ENCODE measurements around the gene NDEL1.
"Not testable (repeated sequence)": the region's sequence is repeated elsewhere in the genome, so short reads cannot be mapped to it uniquely, and the experiment has no call there.

The NDEL1 gene, protein sequence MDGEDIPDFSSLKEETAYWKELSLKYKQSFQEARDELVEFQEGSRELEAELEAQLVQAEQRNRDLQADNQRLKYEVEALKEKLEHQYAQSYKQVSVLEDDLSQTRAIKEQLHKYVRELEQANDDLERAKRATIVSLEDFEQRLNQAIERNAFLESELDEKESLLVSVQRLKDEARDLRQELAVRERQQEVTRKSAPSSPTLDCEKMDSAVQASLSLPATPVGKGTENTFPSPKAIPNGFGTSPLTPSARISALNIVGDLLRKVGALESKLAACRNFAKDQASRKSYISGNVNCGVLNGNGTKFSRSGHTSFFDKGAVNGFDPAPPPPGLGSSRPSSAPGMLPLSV

DNA sequence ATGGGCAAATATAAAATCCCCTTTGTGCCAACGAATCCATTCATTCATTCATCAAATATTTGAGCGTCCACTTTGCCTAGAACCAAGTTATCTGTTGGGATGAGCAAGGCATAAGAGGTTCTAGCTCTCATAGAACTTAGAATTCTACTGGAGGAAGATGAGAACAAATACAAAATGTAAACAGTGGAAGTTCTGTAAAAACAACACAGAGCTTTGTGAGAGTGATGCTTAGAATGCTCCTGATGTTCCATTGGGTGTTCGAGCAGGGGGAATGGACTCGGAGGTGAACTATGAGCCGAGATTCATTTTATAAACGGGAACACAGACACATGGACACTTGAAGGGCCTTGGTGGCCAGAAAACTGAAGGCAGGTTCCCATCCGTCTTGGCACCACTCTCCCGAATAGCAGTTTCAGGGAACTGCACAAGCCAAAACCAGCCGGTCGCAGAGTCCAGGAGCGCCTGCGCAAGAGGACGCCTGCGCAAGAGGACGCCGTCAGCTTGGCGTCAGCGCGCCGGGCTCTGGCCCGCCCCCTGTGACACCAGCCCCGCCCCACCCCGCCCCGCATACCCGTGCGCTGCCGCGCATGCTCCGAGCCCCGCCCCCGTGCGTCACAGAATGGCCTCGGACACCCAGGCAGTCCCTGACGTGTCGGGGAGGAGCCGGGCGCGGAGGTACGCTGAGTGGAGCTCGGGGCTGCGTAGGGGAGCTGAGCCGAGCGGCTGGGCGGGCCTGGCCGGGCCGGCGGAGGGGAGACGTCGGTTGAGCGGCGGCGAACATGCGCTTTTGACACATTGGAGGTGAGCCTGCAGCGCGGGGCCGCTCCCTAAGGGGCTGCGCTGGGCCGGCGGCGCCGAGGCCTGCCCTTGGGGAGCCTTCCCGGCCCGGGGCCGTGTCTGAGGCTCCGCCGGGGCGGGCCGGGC is at the start of gene NDEL1:
TSS of gene NDEL1 (plus strand) at position 640 of the 924 bp plus-strand sequence. CDS start 8,388 bp downstream, outside the sequence.
- peak; percentile 85 for DNase-seq (ENCODE audit: low read depth, low spot score)
- H3K27ac ChIP-seq = peak within 1 kb of the TSS; percentile 94

DNA sequence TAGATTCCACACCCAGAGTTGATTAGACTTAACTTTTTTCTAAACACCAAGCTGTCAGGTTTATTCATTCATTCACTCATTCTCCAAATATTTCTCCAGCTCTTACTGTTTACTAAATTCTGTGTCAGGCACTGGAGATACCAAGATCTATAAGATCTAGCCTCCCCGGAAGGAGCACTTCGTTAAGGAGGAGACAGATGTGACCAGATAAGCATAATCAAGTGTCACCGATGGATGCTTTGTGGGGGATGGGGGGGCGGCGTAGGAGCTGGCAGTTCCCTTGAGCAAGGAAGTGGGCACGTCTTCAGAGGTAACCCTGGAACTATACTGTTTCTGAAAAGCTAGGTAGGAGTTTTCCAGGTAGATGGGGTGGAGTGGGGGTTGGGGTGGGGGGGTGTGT is 48.8 kb upstream of the NDEL1 start:
- no peak for DNase-seq (ENCODE audit: low read depth, low spot score)
- no peak overlapping the region for H3K27ac ChIP-seq

DNA sequence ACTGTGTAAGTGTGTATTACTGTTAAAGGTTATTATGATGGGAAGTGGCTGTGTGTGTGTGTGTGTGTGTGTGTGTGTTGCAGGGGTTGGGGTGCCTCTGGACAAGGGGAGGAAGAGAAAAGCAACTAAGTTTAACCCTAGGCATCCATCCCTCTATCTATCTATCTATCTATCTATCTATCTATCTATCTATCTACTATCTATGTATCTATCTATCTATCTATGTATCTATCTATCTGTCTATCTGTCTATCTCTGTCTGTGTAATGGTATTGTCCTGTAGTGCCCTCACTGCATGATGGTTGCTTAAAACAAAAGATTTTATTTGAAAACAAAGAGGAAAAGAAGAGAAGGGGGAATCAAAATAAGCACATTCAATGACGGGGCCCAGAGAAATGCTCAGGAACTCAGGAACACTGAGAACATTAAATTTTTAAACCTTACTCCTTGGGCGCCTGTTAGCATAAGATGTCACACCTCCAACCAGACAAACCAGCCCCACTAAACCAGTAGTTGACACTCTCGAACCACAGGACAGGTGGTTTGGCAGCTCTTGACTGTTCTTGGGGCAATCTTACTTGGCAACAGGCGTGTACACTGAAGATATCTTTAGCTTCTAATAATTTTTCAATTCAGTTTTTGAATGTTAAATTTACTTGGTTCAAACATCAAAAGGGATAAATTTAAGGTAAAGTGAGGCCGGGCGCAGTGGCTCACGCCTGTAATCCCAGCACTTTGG is 47.6 kb upstream of the NDEL1 start:
- H3K27ac ChIP-seq = no peak overlapping the region
- no peak for DNase-seq (ENCODE audit: low read depth, low spot score)

DNA sequence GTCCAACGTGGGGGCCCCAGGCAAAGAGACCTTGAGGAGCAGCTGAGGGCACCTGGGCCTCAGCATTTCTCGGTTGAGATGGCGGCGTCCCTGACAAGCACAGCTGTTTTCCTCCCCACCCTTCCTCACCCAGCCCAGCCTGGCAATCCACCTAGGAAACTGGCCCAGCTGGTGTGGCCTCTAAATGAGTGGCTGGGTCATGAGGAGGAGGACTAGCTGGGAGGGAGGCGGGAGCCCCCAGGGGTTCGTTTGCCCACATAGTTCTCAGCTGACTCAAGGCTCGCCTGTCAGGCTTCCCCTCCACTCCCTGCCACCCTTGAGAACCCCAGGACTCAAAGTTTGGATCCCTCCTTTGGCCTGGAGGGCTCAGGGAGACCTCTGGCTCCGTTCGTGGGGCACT is 44.0 kb upstream of the NDEL1 start:
- no peak for DNase-seq (ENCODE audit: low read depth, low spot score)
- H3K27ac ChIP-seq = peak overlapping the region; percentile 95

DNA sequence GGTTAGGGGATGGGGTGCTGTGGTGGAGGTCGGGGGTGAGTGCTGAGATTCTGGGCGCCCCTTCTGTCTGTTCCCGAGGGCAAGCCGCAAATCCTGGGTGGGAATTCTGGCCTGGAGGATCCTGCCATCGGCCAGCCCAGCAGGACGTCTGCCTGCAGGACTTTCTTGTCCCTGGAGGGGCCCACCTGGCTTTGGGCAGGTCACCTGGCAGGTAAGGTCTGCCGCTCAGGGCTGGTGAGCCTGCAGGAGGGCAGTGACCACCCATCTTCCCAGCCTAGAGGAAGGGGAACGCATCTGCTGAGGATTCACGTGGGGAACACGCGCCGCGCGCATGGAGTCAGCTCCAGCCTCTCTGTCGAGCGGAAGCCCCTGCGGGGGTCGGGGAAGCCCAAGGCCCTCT is 43.4 kb upstream of the NDEL1 start:
- no peak for DNase-seq (ENCODE audit: low read depth, low spot score)
- peak overlapping the region; percentile 95 for H3K27ac ChIP-seq

DNA sequence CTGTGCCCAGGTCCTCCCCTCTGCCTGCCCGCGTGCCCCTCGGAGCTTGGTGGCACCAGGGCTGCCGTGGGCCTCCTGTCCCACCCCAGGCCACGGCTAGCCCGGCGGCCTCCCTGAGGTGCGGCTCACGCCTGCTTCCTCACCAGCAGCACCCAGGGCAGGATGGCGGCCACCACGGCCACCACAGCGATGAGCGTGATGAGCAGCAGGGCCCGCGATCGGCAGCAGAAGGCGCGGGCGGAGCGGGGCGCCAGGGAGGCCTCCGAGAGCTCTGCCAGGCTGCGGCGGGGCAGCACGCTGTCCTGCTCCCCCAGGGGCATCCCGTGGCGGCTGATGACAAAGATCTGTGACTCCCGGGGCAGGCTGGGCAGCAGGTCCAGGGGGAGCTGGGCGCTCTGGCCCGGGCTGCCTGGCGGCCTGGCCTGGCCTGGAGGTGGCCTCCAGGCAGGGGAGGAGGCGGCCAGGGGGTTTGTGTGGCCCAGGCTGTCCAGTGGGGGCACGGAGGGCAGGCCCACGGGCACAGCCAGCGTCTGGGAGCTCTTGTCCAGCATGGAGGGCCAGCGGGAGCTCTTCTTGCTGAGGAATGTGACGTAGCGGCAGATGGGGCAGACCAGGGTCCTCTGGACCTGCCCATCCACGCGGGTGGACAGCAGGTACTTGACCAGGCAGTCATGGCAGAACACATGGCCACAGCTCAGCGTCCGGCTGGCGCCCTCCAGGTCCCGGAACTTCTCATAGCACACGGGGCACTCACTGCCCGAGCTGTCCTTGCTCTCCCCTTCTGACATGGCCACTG is 42.8 kb upstream of the NDEL1 start:
- H3K27ac ChIP-seq = peak overlapping the region; percentile 95
- no peak for DNase-seq (ENCODE audit: low read depth, low spot score)

DNA sequence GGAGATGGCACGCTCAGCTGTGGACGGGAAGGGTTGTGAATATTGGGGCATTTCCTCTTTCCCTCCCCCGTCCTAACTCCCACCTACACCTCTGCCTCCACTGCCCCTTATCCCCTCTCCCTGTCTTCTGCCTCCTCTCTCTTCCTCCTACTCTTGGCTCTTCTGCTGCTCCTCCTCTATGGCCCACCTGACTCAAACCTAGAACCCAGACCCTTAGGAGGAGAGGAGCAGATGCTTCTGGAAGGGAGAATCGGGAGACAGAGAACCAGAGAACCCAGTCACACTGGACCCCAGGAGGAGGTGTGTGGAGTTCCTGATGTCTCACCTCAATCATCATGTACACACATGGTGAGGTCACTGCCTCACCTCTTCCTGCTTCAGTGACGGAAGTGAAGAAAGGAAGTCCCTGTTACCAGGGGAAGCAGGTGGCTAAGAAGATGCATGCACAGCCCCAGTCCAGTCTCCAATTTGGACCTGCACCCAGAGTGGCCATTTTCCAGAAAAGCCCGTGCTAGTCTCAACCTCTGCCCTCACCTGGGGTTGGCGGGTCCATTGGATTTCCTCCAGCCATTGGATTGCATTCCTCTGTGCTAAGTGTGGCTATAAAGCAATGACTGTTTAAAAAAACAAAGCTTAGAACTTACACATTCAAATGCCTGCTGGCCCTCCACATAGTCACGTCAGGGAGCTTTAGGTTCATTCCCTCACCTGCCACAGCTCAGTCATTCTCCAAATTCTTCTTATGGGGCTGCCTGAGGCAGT is 42.0 kb upstream of the NDEL1 start:
- peak overlapping the region; percentile 95 for H3K27ac ChIP-seq
- DNase-seq (ENCODE audit: low read depth, low spot score) = no peak

DNA sequence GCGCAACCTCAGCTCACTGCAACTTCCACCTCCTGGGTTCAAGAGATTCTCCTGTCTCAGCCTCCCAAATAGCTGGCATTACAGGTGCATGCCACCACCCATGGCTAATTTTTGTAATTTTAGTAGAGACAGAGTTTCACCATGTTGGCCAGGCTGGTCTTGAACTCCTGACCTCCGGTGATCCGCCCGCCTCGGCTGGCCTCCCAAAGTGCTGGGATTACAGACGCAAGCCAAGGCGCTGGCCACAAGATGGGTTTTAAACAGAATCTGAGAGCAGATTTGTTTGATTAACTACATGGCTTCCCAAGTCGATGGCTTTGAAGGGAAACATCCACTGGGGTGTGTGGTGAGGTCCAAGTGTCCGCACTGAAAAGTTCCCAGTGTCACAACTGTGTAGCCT is 41.2 kb upstream of the NDEL1 start:
- H3K27ac ChIP-seq = peak overlapping the region; percentile 95
- not testable (repeated sequence) for DNase-seq (ENCODE audit: low read depth, low spot score)

DNA sequence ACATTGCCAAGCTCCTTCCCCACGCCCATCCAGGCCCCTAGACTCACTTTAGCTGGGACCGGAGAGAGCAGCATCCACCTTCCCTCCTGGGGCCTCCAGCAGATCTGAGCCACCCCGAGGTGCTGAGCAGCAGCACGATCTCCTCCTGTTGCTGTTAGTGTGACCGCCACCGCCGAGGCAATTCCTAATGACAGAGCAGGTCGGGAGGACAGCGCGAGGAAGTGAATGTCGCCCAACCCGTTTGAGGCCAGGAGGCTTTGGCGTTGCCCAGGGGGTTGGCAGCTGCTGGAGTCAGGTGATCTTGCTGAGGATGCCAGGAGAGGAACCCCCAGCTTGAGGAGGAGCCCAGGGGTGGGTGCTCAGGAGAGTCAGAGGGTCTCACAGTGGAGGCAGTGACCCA is 38.0 kb upstream of the NDEL1 start, which contains the start of gene RNF222:
TSS of gene RNF222 (minus strand) at position 192 of the 400 bp plus-strand sequence. CDS start 4,366 bp downstream, outside the sequence.
- peak within 1 kb of the TSS; percentile 9 for H3K27ac ChIP-seq

DNA sequence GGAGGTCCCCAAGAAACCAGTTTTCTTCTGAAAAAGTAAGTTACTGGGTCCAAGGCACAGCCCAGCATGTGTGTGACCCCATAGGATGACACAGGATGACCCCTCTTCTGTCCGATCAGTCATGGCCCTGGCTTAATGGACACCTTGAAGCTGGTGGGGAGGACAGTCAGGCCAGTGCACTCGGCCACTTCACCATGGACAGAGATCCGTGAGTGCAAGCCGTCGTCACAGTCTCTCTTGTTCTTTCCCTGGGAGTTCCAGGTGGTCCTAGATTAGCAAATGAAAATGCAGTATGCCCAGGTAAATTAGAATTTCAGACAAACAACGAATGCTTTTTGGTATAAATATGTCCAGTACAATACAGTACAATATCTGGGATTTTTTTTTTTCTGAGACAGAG is 36.7 kb upstream of the NDEL1 start:
- H3K27ac ChIP-seq = no peak overlapping the region
- no peak for DNase-seq (ENCODE audit: low read depth, low spot score)

More for the DNA sequence above, 38.0 kb upstream of the NDEL1 start, which contains the start of gene RNF222:
- DNase-seq (ENCODE audit: low read depth, low spot score) = no peak

DNA sequence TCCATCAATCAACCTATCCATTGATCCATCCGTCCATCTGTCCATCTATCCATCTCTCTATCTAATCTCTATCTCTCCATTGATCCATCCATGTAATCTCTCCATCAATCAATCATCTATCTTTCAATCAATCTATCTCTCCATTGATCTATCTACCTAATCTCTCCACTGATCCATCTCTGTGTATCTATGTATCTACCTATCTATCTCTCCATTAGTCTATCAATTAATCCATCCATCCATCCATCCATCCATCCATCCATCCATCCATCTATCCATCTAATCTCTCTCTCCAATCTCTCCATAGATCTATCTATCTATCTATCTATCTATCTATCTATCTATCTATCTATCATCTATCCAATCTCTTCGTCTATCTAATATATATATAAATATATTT is 34.6 kb upstream of the NDEL1 start:
- no peak for DNase-seq (ENCODE audit: low read depth, low spot score)
- no peak overlapping the region for H3K27ac ChIP-seq

DNA sequence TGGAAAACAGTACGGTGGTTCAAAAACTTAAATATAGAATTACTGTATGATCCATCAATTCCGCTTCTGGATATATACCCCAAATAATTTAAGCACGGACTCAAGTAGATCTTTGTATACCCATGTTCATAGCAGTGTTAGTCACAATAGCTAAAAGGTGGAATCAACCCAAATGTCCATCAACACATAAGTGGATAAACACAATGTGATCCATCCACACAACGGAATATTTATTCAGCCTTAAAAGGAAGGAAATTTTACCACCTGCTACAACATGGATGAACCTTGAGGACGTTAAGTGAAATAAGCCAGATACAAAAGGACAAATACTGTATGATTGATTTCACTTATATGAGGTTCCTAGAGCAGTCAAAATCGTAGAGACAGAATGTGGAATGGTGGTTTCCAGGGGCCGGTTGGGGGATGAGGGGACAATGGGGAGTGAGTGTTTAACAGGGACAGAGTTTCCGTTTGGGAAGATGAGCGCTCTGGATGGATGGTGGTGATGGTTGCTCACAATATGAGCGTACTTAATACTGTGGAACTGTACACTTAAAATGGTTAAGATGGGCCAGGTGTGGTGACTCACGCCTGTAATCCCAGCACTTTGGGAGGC is 32.7 kb upstream of the NDEL1 start:
- no peak for DNase-seq (ENCODE audit: low read depth, low spot score)
- no peak overlapping the region for H3K27ac ChIP-seq

DNA sequence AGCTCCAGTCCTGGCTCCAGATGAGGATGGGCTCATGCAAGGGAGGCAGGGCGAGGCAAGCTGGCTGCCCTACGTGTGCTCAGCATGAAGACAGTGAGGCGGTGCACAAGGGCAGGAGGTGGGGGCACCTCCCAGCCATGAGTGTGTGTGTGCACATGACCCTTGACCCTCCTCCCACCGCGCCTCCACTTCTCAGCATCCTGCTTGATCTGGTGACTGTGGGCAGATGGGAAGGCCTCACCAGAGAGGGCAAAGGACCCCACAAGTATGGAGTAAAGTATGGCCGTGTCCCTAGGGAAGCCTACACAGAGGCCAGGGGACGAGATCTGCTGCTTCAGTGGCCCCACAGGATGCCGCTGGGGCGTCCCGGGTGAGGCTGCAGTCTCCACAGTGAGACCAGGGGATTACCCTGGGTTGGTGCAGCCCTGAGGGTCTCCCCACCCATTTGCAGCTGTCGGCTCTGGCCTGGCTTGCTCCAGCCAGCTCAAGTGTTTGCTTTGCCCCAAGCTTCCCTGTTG is 30.1 kb upstream of the NDEL1 start:
- no peak overlapping the region for H3K27ac ChIP-seq
- DNase-seq (ENCODE audit: low read depth, low spot score) = no peak

DNA sequence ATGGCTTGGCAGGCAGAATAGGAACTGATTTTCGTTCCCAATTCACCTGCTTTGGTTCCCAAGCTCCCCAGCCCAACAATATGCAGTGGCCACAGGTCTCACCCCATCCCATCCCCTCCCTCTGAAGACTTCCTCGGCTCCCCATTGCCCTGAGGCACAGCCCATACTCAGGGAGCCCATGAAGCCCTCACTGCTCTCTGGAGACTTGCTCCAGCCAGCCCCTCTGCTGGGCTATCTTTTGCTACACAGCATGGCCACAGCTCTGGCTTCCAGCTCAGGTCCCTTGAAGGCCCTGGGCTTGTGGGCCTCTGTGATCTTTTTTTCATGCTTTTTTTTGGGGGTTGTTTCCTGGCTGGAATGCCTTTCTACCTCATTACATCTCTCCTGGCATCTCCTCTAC is 29.5 kb upstream of the NDEL1 start:
- DNase-seq (ENCODE audit: low read depth, low spot score) = no peak
- no peak overlapping the region for H3K27ac ChIP-seq

DNA sequence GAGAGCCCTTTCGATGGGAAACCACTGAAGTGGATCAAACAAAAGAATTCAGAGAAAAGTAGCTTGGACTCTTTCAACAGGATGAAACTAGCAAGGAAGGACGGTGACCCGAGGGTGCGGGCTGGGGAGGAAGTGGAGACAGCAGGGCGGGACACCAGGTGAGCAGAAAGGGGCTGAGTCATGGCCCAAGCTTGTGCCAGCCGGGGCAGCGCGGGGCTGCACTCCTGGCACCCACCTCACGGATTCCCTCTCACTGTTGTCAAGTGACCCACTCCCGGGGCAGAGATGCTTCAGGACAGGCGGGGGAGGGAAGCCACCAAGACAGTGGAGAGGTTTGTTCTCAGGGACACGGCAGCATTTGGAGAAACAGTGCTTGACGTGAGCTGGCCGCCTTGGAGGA is 27.3 kb upstream of the NDEL1 start:
- DNase-seq (ENCODE audit: low read depth, low spot score) = no peak
- peak overlapping the region; percentile 83 for H3K27ac ChIP-seq

DNA sequence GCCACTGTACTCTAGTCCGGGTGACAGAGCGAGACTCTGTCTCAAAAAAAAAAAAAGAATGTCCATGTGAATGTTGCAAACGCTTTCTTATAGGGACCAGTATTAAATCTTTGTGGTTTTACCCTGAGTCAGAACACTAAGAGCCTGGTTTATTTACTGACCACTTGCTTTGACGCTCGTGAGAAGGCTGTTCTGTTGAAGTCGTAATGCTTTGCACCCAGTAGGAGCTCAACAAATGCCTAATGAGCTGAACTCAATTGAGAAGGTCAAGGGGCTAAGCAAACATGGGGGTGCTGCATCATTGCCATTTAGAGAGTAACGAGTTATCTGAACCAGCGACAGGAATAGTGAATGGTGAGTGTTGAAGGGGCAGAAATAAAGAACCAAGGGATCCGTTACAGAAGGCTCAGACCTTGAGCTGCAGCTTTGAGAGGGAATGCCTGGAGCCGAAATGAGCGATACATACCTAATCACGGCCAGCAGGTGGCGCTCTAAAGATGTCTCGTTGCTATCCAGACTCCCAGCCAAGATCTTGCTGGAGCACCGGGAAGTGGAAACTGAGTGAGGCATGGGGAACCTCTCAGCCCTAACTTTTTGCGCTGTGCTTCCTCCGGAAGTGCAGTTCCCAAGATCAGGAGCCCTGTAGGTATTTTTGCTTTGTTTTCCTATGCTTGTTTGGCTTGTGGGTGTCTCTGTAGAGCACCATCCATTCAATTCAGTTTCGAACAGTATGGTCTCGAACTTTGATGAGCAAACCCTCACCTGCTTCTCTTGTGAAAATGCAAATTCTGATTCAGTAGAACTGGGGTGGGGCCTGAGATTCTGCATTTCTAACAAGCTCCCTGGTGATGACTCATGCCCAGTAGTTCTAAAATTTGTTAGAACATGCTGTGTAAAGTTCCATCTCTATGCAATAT is 25.5 kb upstream of the NDEL1 start:
- DNase-seq (ENCODE audit: low read depth, low spot score) = peak; percentile 64
- H3K27ac ChIP-seq = peak overlapping the region; percentile 83

DNA sequence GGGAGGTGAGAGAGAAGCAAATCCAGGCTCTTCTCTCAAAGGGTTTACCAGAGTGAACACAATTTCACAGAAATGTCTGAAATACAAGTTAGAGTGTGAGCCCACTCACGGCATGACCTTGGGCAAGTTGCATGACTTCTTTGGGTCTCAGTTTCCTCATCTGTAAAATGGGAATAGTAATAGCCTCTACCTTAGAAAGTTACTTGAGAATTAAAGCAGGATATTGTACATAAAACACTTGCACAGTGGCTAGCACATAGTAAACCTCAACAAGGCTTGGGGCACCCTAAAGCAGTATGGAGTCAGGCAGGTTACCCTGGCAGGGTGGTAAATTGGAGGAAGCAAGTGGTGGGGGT is 24.8 kb upstream of the NDEL1 start:
- peak overlapping the region; percentile 83 for H3K27ac ChIP-seq
- DNase-seq (ENCODE audit: low read depth, low spot score) = no peak
